Epithelial cell of proximal tubule (primary cell): Measurements from ENCODE around the gene RNASET2. TPM values are rescaled to one million over a fixed set of nuclear protein-coding genes. Genes with fewer than 3 reads are reported as not detected.

Source experiments
- DNase-seq: peaks from one replicate; pipeline ENCODE4 v3.0.0-alpha.2; 2011; ENCODE audit warnings: low read depth
- H3K4me3 ChIP-seq: 2 replicates; pipeline ENCODE4 v1.5.1; 2011; ENCODE audit warnings: low read depth, mild to moderate bottlenecking, low read length
- total RNA-seq: library from RNA; depleted of rRNA; stranded (reverse); fragments of >200 nt; gene quantifications from 2 replicates; pipeline ENCODE4 v1.2.3, GENCODE V29; 2015
- TF ChIP-seq, protein P1 (sequence below): conservative IDR thresholded peaks from 2 replicates; pipeline ENCODE4 v1.5.1; 2012; ENCODE audit warnings: low read depth, mild to moderate bottlenecking, low read length

Gene RNASET2
- total RNA-seq, 1 donor from 2014 or later: 358 TPM

DNA sequence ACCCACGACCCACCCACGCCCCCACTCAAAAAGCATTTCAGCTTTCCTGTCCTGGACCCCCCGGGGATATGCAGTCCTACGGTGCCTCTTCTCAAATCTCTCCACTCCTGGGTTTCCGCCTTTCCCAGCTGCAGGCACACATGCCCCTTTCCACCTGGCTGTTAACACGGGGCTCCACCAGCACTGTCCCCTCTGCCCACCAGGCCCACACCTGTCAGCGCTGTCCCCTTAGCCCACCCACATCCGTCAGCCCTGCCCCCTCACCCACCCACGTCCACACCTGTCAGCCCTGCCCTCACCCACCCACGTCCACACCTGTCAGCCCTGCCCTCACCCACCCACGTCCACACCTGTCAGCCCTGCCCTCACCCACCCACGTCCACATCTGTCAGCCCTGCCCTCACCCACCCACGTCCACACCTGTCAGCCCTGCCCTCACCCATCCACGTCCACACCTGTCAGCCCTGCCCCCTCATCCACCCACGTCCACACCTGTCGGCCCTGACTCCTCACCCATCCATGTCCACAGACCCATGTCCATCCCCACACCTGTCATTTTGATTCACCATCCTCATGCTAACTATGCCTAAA, 11.6 kb downstream of the RNASET2 start:
- TF ChIP-seq, protein P1, sequence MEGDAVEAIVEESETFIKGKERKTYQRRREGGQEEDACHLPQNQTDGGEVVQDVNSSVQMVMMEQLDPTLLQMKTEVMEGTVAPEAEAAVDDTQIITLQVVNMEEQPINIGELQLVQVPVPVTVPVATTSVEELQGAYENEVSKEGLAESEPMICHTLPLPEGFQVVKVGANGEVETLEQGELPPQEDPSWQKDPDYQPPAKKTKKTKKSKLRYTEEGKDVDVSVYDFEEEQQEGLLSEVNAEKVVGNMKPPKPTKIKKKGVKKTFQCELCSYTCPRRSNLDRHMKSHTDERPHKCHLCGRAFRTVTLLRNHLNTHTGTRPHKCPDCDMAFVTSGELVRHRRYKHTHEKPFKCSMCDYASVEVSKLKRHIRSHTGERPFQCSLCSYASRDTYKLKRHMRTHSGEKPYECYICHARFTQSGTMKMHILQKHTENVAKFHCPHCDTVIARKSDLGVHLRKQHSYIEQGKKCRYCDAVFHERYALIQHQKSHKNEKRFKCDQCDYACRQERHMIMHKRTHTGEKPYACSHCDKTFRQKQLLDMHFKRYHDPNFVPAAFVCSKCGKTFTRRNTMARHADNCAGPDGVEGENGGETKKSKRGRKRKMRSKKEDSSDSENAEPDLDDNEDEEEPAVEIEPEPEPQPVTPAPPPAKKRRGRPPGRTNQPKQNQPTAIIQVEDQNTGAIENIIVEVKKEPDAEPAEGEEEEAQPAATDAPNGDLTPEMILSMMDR: no peak
- no peak overlapping the region for H3K4me3 ChIP-seq

DNA sequence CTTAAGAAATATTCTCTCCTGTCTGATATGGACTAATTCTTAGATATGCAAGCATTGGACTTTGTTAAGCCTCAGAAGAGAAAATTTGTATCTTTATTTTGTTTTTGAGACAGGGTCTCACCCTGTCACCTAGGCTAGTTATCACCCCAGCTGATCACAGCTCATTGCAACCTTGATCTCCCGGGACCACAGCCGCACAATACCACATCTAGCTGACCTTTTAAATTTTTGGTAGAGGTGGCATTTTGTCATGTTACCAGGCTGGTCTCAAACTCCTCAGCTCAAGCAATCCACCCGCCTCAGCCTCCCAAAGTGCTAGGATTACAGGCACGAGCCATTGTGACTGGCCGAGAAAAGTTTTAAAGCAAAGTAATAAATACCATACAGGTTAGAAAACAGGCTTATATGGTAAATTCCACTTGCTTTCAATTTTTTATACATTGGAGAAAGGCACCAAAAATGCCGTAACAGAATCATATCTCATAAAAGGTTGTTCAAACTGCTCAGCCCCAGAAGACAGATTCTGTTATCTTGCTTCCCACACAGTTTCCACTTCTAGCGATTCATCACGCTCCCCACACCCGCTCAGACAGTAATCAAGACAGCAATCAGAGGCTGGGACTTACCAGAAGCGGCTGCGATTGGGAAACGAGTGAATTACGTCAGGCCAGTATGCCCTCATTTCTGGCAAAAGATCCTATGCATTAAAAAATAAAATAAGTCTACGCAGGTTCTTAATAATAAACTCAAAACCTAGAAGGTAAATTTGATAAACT, 13.8 kb downstream of the RNASET2 start:
- DNase-seq: no peak
- TF ChIP-seq, protein P1: no peak
- no peak overlapping the region for H3K4me3 ChIP-seq

More for the DNA sequence above, 11.6 kb downstream of the RNASET2 start:
- no peak for DNase-seq

DNA sequence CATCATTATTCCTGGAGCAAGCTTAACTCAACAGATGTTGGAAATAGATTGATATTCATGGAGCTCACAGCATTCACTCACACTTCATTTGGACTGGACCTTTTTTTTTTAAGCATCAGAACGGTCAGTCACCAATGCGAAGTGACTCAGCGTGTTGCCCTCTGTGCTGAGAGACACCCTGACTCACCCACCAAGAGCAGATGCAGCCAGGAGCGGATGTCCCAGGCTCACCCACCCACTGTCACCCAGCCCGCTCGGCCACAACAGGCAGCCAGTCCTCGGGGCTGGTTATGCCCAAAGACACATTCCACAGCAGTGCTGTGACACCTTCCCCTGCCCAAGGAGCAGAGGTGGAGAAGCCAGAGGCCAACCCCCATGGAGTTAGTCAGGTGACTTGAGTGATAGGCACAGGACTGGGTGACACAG, 15.7 kb downstream of the RNASET2 start:
- TF ChIP-seq, protein P1: no peak
- no peak for DNase-seq
- H3K4me3 ChIP-seq: no peak overlapping the region

DNA sequence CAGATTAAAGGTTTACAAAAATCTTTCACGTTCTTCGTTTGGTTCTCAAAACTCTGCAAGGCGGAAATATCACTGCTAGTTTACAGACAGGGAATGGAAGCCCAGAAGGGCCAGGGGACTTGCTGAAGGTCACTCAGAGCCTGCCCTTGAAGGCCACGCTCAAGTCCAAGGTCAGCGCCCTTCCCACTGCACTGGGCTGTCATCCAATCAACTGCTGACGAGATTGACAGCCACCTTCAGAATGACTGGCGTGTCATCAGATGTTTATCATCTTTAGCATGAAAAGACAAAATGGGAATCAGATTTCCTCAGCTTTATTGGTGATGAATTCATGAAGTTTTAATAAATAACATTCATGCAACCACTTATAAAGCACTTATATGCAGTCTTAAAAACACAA, 16.5 kb downstream of the RNASET2 start:
- TF ChIP-seq, protein P1: no peak
- H3K4me3 ChIP-seq: no peak overlapping the region
- DNase-seq: no peak

GRCh38 chr6:166939345-166939744, 17.0 kb downstream of the RNASET2 start:
- no peak for DNase-seq
- TF ChIP-seq, protein P1: no peak

GRCh38 chr6:166938704-166939103, 17.6 kb downstream of the RNASET2 start:
- no peak for DNase-seq
- TF ChIP-seq, protein P1: no peak
- H3K4me3 ChIP-seq: no peak overlapping the region

More at GRCh38 chr6:166939345-166939744, 17.0 kb downstream of the RNASET2 start:
- H3K4me3 ChIP-seq: no peak overlapping the region
